ENCODE results near the gene TNFAIP1.
A peak's percentile ranks its signal among the peaks of the same experiment; 100 is the strongest.

Gene TNFAIP1

GRCh38 chr17:28346746-28347246, 11.2 kb downstream of the TNFAIP1 start:
- no peak for DNase-seq

- no peak for DNase-seq
Measured at GRCh38 chr17:28347261-28347891, 11.8 kb downstream of the TNFAIP1 start.

- DNase-seq, result no peak
Measured at GRCh38 chr17:28348979-28349378, 13.4 kb downstream of the TNFAIP1 start.

GRCh38 chr17:28350271-28350670, 14.7 kb downstream of the TNFAIP1 start:
- no peak for DNase-seq

- peak; percentile 95 for DNase-seq
Measured at GRCh38 chr17:28357061-28357900, 21.7 kb downstream of the TNFAIP1 start, which contains the start of gene POLDIP2. TSS of gene POLDIP2 (minus strand) at chr17:28357527. CDS start at chr17:28357448, 79 bp downstream.

GRCh38 chr17:28357901-28358197, 22.3 kb downstream of the TNFAIP1 start:
- DNase-seq, result no peak

GRCh38 chr17:28363186-28363585, 27.6 kb downstream of the TNFAIP1 start:
- DNase-seq, result no peak

- DNase-seq, result no peak
Measured at GRCh38 chr17:28363776-28364650, 28.5 kb downstream of the TNFAIP1 start.

GRCh38 chr17:28364665-28365363, 29.3 kb downstream of the TNFAIP1 start, which contains the start of gene SEBOX:
TSS of gene SEBOX (minus strand) at chr17:28365199. CDS start at chr17:28365151, 48 bp downstream.
- DNase-seq, result no peak

GRCh38 chr17:28365487-28365886, 29.9 kb downstream of the TNFAIP1 start:
- no peak for DNase-seq

GRCh38 chr17:28366605-28367004, 31.0 kb downstream of the TNFAIP1 start:
- no peak for DNase-seq

- no peak for DNase-seq
Measured at GRCh38 chr17:28367641-28368305, 32.2 kb downstream of the TNFAIP1 start.

GRCh38 chr17:28368306-28368831, 32.8 kb downstream of the TNFAIP1 start:
- DNase-seq, result no peak

- no peak for DNase-seq
Measured at GRCh38 chr17:28368915-28369683, 33.5 kb downstream of the TNFAIP1 start.

- DNase-seq, result no peak
Measured at GRCh38 chr17:28369684-28370034, 34.1 kb downstream of the TNFAIP1 start.

GRCh38 chr17:28370035-28370743, 34.6 kb downstream of the TNFAIP1 start, which contains the start of gene VTN:
TSS of gene VTN (minus strand) at chr17:28370307. CDS start at chr17:28370203, 104 bp downstream.
- no peak for DNase-seq

GRCh38 chr17:28370744-28371103, 35.2 kb downstream of the TNFAIP1 start:
- DNase-seq, result no peak

GRCh38 chr17:28371245-28372202, 36.0 kb downstream of the TNFAIP1 start, which contains the start of gene SARM1:
TSS of gene SARM1 (plus strand) at chr17:28371694. CDS start at chr17:28372033, 339 bp downstream.
- DNase-seq, result peak; percentile 84
